ENCODE data around the gene APOBEC3A. TPM values are rescaled to one million over a fixed set of nuclear protein-coding genes. Genes with fewer than 3 reads are reported as not detected.
"Not testable (repeated sequence)": the region's sequence is repeated elsewhere in the genome, so short reads cannot be mapped to it uniquely, and the experiment has no call there.

Gene APOBEC3A
- total and polyA plus RNA-seq, 9 donors: 0.11 to 2.5 (median 0.45) TPM; not detected in 2

DNA sequence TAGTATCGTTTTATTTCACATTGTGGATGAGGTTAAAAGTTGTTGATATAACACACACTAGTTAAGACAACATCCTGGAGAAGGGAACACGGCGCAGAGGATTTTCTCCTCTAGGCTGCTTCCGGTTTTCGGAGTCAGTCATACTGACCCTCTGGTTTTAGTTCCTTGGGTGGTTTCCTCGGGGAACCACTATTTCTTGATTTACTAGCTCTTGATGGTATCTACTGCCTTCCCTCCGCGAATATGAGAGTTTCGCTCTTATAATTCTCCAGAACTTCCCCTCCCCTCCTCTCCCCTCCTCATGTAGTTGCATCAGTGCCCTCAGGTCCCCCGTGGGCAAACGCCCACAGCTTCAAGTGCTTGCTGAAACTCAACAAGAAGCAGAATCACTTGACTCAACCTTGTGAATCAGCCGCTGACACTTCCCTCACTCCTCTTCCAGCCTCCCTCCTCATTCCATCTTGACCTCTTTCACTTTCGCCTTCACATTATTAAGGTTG is 15.9 kb upstream of the APOBEC3A start:
- no peak overlapping the region for H3K27ac ChIP-seq (ENCODE audit: low read length)
- WGBS (ENCODE audit: insufficient coverage): 72% methylated on average over 8 of the region's 13 CpGs
- H3K4me3 ChIP-seq (ENCODE audit: low read length): no peak overlapping the region
- H3K36me3 ChIP-seq (ENCODE audit: control insufficient read depth, insufficient read depth, low read length): no peaks in the 10 kb centered on the region
- no peaks in the 10 kb centered on the region for H3K4me1 ChIP-seq (ENCODE audit: control insufficient read depth, insufficient read depth, low read length)
- DNase-seq: peak; percentile 43
- no peaks in the 10 kb centered on the region for H3K9me3 ChIP-seq (replicated peaks; ENCODE audit: control insufficient read depth, low read depth, low read length)
- peaks cover 35% of the 10 kb centered on the region for H3K27me3 ChIP-seq (ENCODE audit: control insufficient read depth, insufficient read depth, low read length)

DNA sequence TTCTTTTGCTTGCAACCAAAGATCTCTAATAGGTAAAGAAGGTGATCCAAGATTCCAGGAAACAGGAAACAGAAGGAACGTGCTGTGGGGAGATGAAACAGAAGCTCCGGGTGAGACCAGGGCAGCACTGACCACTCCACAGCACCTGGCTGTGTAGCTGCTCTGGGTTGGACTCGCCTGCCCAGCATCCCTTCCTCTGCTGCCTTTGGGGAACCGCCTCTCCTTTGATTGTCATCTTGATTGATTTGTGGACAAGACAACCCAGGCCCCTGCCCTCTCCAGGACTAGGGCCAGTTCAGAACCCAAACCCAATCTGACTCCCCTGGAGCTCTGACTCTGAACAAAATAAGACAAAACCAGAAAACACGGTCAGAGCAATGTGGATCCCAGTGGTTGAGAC is 14.7 kb upstream of the APOBEC3A start:
- WGBS (ENCODE audit: insufficient coverage): 80% methylated on average over 4 of the region's 5 CpGs
- Histone ChIP-seq H3K27me3 (ENCODE audit: control insufficient read depth, insufficient read depth, low read length) (peaks cover 46% of the 10 kb centered on the region), H3K27ac (ENCODE audit: low read length) (no peak overlapping the region)

GRCh38 chr22:38943201-38943600 is 14.2 kb upstream of the APOBEC3A start:
- Histone ChIP-seq H3K27ac (ENCODE audit: low read length) (no peak overlapping the region), H3K4me1 (ENCODE audit: control insufficient read depth, insufficient read depth, low read length) (no peaks in the 10 kb centered on the region), H3K27me3 (ENCODE audit: control insufficient read depth, insufficient read depth, low read length) (peaks cover 47% of the 10 kb centered on the region), H3K4me3 (ENCODE audit: low read length) (no peak overlapping the region), H3K9me3 (replicated peaks; ENCODE audit: control insufficient read depth, low read depth, low read length) (no peaks in the 10 kb centered on the region), H3K36me3 (ENCODE audit: control insufficient read depth, insufficient read depth, low read length) (no peaks in the 10 kb centered on the region)
- DNase-seq: no peak
- 30% methylated on average over 5 of the region's 9 CpGs for WGBS (ENCODE audit: insufficient coverage)

More for the DNA sequence above, 14.7 kb upstream of the APOBEC3A start:
- DNase-seq: no peak
- Histone ChIP-seq H3K36me3 (ENCODE audit: control insufficient read depth, insufficient read depth, low read length) (no peaks in the 10 kb centered on the region), H3K9me3 (replicated peaks; ENCODE audit: control insufficient read depth, low read depth, low read length) (no peaks in the 10 kb centered on the region), H3K4me3 (ENCODE audit: low read length) (no peak overlapping the region), H3K4me1 (ENCODE audit: control insufficient read depth, insufficient read depth, low read length) (no peaks in the 10 kb centered on the region)

DNA sequence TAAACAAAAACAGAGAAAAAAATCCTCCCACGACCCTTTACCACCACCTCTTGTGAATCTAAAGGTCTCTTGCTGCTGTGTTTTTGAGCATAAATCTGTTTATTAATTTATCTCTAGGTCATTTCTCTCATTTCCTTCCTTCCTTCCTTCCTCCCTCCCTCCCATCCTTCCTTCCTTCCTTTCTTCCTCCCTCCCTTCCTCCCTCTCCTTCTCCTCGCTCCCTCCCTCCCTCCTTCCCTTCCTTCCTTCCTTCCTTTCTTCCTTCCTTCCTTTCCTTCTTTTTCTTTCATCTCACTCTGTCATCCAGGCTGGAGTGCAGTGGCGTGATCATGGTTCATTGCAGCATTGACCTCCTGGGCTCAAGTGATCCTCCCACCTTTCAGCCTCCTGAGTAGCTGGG is 13.5 kb upstream of the APOBEC3A start:
- Histone ChIP-seq H3K36me3 (ENCODE audit: control insufficient read depth, insufficient read depth, low read length) (no peaks in the 10 kb centered on the region), H3K4me1 (ENCODE audit: control insufficient read depth, insufficient read depth, low read length) (no peaks in the 10 kb centered on the region), H3K4me3 (ENCODE audit: low read length) (no peak overlapping the region), H3K9me3 (replicated peaks; ENCODE audit: control insufficient read depth, low read depth, low read length) (no peaks in the 10 kb centered on the region), H3K27me3 (ENCODE audit: control insufficient read depth, insufficient read depth, low read length) (peaks cover 50% of the 10 kb centered on the region), H3K27ac (ENCODE audit: low read length) (no peak overlapping the region)
- whole genome bisulfite sequencing (ENCODE audit: insufficient coverage): 58% methylated on average over 1 of the region's 3 CpGs
- DNase-seq: no peak

GRCh38 chr22:38944653-38945052 is 12.8 kb upstream of the APOBEC3A start:
- H3K36me3 ChIP-seq (ENCODE audit: control insufficient read depth, insufficient read depth, low read length): no peaks in the 10 kb centered on the region
- no peaks in the 10 kb centered on the region for H3K4me1 ChIP-seq (ENCODE audit: control insufficient read depth, insufficient read depth, low read length)
- peaks cover 48% of the 10 kb centered on the region for H3K27me3 ChIP-seq (ENCODE audit: control insufficient read depth, insufficient read depth, low read length)
- DNase-seq: no peak
- WGBS (ENCODE audit: insufficient coverage): 85% methylated on average over 5 of the region's 7 CpGs
- H3K27ac ChIP-seq (ENCODE audit: low read length): no peak overlapping the region
- no peak overlapping the region for H3K4me3 ChIP-seq (ENCODE audit: low read length)
- no peaks in the 10 kb centered on the region for H3K9me3 ChIP-seq (replicated peaks; ENCODE audit: control insufficient read depth, low read depth, low read length)

- H3K9me3 ChIP-seq (replicated peaks; ENCODE audit: control insufficient read depth, low read depth, low read length); H3K4me1 ChIP-seq (ENCODE audit: control insufficient read depth, insufficient read depth, low read length); DNase-seq; H3K27ac ChIP-seq (ENCODE audit: low read length); H3K36me3 ChIP-seq (ENCODE audit: control insufficient read depth, insufficient read depth, low read length); H3K4me3 ChIP-seq (ENCODE audit: low read length): not testable (repeated sequence)
- peaks cover 56% of the 10 kb centered on the region for H3K27me3 ChIP-seq (ENCODE audit: control insufficient read depth, insufficient read depth, low read length)
Measured at GRCh38 chr22:38945706-38946338, 11.6 kb upstream of the APOBEC3A start.

DNA sequence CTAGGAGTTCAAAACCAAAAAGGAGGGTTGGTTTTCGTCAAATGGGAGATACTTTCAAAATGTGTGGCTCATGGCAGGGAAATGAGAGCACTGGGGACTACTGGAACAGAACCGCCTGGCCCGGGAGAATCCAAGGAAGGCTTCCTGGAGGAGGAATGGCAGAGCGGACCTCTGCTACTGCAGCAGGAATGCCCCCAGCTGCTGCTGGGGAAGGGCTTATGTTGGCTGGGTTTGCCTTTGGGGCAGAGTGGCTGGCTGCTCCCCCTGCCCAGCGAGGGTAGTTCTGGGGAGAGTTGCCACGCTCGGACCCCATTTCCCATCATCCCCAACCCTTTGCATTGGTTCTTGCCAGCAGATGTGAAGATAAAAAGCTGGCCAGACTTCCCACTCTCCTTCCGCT is 10.6 kb upstream of the APOBEC3A start:
- H3K9me3 ChIP-seq (replicated peaks; ENCODE audit: control insufficient read depth, low read depth, low read length): no peaks in the 10 kb centered on the region
- no peak for DNase-seq
- no peak overlapping the region for H3K4me3 ChIP-seq (ENCODE audit: low read length)
- H3K4me1 ChIP-seq (ENCODE audit: control insufficient read depth, insufficient read depth, low read length): no peaks in the 10 kb centered on the region
- H3K27ac ChIP-seq (ENCODE audit: low read length): no peak overlapping the region
- 60% methylated on average over 5 of the region's 8 CpGs for WGBS (ENCODE audit: insufficient coverage)
- H3K36me3 ChIP-seq (ENCODE audit: control insufficient read depth, insufficient read depth, low read length): no peaks in the 10 kb centered on the region
- H3K27me3 ChIP-seq (ENCODE audit: control insufficient read depth, insufficient read depth, low read length): peaks cover 52% of the 10 kb centered on the region

DNA sequence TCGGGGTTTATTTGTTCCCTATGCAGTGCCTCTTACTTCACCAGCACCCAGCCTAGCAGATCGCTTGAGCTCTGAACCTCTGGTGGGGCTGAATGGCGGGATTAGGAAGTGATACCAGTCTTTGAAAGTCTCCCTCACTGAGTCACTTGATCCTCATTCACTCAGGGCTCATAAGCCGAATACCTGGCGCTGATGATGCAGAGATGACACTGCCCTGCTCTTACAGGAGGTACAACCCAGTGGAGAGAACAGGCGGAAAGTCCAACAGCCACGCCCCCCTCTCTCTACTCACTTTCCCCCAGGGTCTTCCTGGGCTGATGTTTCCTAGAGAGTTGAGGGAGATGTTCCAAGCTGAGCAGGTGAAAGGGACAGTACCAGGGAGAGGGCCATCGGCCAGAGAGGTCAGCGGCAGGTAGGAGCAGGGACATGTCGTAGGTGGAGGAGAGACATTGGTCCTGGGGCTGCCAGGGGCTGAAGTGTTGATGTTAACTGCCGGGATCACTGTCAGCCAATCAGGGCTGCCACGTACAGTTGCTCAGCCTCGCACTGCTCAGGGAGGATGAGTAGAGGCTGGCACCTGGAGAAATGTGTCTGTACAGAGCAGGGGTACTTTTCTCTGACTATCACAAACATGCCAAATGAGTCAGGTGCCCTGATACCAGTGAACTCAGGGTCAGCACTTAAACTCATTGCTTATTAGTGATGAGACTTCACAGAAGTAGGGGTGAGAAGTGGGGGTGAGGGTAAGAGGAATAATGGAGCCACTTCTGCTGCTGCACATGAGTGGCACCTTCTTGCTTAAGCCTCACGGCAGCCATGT is 9.9 kb upstream of the APOBEC3A start:
- WGBS (ENCODE audit: insufficient coverage): 49% methylated on average over 10 of the region's 14 CpGs
- H3K4me1 ChIP-seq (ENCODE audit: control insufficient read depth, insufficient read depth, low read length): no peaks in the 10 kb centered on the region
- H3K27ac ChIP-seq (ENCODE audit: low read length): no peak overlapping the region
- H3K4me3 ChIP-seq (ENCODE audit: low read length): no peak overlapping the region
- DNase-seq: no peak
- peaks cover 51% of the 10 kb centered on the region for H3K27me3 ChIP-seq (ENCODE audit: control insufficient read depth, insufficient read depth, low read length)
- H3K36me3 ChIP-seq (ENCODE audit: control insufficient read depth, insufficient read depth, low read length): no peaks in the 10 kb centered on the region
- H3K9me3 ChIP-seq (replicated peaks; ENCODE audit: control insufficient read depth, low read depth, low read length): no peaks in the 10 kb centered on the region

DNA sequence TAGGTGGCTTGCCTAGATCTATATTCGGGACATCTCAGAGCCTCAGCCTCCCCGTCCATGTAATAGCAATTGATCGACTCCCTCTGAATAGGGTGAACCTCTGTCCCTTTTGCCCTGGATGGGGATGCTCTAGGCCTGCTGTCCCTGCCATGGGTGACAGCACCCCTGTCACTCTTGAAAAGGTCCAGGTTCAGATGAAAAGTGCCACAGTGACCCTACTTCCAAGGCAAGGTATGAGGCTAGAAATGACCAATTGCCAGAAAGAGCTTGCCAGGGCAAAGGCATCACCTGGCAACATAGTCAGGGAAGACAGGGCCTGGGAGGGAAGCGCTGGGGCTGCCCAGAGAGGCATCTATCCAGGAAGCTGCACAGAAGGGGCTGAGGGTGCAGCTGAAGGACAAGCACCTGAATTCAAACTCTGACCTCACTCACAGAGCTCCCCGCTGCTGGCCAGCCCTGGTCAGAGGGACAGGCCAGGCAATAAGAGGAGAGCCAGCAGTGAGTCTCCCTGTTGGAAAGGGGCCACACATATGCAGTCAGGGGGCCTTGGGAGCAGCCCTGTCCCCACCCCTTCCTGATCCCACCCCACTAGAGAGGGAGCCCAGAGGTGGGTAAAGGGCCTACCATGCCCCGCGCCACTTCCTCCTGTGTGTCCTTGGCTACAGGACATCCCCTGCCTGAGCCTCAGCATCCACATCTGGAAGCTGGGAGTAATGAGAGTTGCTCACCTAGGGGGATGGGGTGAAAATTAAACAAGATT is 9.0 kb upstream of the APOBEC3A start:
- 94% methylated on average over 5 of the region's 7 CpGs for WGBS (ENCODE audit: insufficient coverage)
- Histone ChIP-seq H3K4me1 (ENCODE audit: control insufficient read depth, insufficient read depth, low read length) (no peaks in the 10 kb centered on the region), H3K27ac (ENCODE audit: low read length) (no peak overlapping the region), H3K36me3 (ENCODE audit: control insufficient read depth, insufficient read depth, low read length) (no peaks in the 10 kb centered on the region), H3K9me3 (replicated peaks; ENCODE audit: control insufficient read depth, low read depth, low read length) (no peaks in the 10 kb centered on the region), H3K27me3 (ENCODE audit: control insufficient read depth, insufficient read depth, low read length) (peaks cover 42% of the 10 kb centered on the region), H3K4me3 (ENCODE audit: low read length) (no peak overlapping the region)
- DNase-seq: no peak

DNA sequence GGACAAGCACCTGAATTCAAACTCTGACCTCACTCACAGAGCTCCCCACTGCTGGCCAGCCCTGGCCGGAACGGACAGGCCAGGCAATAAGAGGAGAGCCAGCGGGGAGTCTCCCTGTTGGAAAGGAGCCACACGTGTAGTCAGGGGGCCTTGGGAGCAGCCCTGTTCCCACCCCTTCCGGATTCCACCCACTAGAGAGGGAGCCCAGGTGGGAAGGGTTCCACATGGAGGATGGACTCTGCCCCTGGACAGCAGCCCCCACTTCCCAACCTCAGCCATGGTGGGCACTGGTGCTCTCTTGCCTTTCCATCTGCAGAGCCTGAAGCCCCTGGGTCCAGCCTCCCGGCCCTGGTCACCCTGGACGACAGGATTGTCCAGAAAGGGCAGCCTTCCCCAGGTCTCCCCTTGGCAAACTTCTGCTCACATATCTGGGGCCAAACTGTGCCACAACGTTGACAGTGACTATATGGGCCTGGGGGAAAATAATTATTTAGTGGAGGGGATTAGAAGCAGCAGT is 7.5 kb upstream of the APOBEC3A start:
- 51% methylated on average over 8 of the region's 8 CpGs for WGBS (ENCODE audit: insufficient coverage)
- DNase-seq: no peak
- Histone ChIP-seq H3K4me1 (ENCODE audit: control insufficient read depth, insufficient read depth, low read length) (peaks cover under 1% of the 10 kb centered on the region), H3K4me3 (ENCODE audit: low read length) (no peak overlapping the region), H3K27me3 (ENCODE audit: control insufficient read depth, insufficient read depth, low read length) (peaks cover 30% of the 10 kb centered on the region), H3K27ac (ENCODE audit: low read length) (no peak overlapping the region), H3K36me3 (ENCODE audit: control insufficient read depth, insufficient read depth, low read length) (no peaks in the 10 kb centered on the region), H3K9me3 (replicated peaks; ENCODE audit: control insufficient read depth, low read depth, low read length) (no peaks in the 10 kb centered on the region)
